Measurements from ENCODE around the gene EPHA6. TPM values are rescaled to one million over a fixed set of nuclear protein-coding genes. Genes with fewer than 3 reads are reported as not detected.
"Not testable (repeated sequence)": the region's sequence is repeated elsewhere in the genome, so short reads cannot be mapped to it uniquely, and the experiment has no call there.

EPHA6 gene
- total RNA-seq, 1 donor from 2014 or later, result not detected

- DNase-seq (ENCODE audit: low read depth), result no peak
Measured at GRCh38 chr3:96900566-96900965, 86.2 kb downstream of the EPHA6 start.

DNA sequence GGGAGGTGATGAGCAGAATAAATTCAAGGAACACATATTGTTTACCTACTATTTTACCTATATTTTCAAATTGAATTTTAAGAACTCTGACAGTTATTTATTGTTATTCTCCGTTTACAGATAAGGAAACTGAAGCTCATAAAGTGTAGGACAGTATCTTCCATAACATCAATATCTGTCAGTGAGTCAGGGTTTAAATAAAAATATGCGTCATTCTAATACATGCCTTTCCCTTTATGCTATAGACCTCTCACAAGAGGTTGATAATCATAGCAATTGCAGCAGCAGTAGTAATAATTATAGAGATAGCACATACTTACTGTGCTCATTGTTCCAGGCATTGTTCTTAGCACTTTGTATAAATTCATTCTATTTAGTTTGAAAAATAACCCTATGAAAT, 101.1 kb downstream of the EPHA6 start:
- DNase-seq (ENCODE audit: low read depth), result no peak

- DNase-seq (ENCODE audit: low read depth), result no peak
Measured at GRCh38 chr3:96931119-96931862, 116.9 kb downstream of the EPHA6 start.

- not testable (repeated sequence) for DNase-seq (ENCODE audit: low read depth)
Measured at GRCh38 chr3:96942131-96942530, 127.7 kb downstream of the EPHA6 start.

DNA sequence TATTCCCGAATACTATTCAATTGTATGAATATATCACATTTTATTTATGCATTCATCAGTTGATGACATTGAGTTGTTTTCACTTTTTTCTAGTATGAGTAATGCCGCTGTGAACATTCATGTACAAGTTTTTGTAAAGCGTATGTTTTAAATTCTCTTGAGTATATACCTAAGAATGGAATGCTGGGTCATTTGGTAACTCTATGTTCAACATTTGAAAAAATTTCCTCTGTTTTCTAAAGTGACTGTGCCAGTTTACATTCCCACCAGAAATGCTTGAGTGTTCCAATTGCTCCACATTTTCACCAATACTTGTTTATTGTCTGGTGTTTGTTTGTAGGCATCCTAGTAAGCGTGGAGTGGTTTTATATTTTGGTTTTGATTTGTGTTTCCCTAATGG, 144.5 kb downstream of the EPHA6 start:
- no peak for DNase-seq (ENCODE audit: low read depth)

DNA sequence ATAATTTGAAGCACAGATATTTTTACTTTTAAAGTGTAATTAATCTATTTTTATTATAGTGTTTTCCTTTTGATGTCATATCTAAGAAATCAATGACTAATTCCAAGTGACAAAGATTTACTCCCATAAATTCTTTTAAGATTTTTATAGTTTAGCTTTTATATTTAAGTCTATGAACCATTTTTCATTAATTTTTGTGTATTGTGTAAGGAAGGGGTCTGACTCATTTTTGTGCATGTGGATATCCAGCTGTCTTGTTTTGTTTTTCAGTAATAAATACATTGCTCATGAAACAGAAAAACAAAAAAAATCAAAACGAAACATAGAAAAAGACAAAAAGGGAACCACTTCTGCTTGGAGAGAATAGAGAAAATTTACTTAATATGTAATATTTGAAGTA, 145.1 kb downstream of the EPHA6 start:
- no peak for DNase-seq (ENCODE audit: low read depth)

GRCh38 chr3:96959901-96960641, 145.7 kb downstream of the EPHA6 start:
- no peak for DNase-seq (ENCODE audit: low read depth)

- no peak for DNase-seq (ENCODE audit: low read depth)
Measured at GRCh38 chr3:96960661-96961330, 146.4 kb downstream of the EPHA6 start.

DNA sequence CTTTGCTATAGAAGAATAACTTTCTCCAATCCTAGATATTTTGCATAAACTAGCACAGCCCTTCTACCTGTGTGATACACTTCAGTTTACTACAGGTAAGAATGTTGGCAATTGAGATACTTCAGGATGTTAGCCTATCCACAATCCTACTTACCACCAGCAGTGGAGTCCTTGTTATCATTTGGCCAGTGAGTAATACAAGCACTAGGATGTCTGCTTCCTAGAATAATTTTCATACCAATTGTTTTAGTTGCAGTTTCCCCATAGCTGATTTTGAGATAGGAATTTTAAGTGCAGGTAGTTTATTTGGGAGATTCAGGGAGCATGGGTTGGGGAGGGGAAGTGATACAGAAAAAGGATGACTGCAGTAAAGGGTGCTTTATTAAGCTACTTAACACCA, 147.2 kb downstream of the EPHA6 start:
- DNase-seq (ENCODE audit: low read depth), result no peak

- no peak for DNase-seq (ENCODE audit: low read depth)
Measured at GRCh38 chr3:96966181-96966929, 152.0 kb downstream of the EPHA6 start.

DNA sequence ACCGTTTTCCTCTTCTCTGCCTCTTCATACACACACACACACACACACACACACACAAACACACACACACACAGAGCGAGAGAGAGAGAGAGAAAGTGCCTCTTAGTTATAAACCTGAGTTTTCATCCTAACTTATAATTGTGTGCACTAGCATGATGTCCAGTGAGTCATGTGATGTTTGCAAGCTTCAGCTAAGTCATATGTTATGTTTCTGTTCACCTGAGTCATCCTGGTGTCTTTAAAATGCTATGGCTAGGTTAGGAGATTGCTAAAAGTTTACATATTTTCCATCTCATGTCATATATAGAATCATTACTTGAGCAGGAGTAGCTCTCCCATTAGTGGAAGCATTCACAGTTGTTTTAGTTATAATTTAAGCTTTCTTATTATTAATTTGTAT, 155.8 kb downstream of the EPHA6 start:
- DNase-seq (ENCODE audit: low read depth), result no peak

DNA sequence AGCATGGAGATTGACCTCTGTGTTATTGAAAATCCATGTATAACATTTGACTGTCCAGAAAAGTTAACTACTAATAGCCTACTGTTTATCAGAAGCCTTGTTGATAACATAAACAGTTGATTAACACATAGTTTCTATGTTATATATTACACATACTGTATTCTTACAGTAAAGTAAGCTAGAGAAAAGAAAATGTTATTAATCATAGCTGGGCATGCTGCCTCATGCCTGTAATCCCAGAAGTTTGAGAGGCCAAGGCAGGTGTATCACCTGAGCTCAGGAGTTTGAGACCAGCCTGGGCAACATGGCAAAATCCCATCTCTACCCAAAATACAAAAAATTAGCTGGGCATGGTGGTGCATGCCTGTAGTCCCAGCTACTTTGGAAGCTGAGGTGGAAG, 163.3 kb downstream of the EPHA6 start:
- DNase-seq (ENCODE audit: low read depth), result no peak

DNA sequence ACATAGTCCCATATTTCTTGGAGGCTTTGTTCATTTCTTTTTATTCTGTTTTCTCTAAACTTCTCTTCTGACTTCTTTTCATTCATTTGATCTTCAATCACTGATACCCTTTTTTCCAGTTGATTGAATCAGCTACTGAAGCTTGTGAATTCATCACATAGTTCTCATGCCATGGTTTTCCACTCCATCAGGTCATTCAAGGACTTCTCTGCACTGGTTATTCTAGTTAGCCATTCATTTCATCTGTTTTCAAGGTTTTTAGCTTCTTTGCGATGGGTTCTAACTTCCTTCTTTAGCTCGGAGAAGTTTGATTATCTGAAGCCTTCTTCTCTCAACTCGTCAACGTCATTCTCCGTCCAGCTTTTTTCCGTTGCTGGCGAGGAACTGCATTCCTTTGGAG, 169.3 kb downstream of the EPHA6 start:
- not testable (repeated sequence) for DNase-seq (ENCODE audit: low read depth)

DNA sequence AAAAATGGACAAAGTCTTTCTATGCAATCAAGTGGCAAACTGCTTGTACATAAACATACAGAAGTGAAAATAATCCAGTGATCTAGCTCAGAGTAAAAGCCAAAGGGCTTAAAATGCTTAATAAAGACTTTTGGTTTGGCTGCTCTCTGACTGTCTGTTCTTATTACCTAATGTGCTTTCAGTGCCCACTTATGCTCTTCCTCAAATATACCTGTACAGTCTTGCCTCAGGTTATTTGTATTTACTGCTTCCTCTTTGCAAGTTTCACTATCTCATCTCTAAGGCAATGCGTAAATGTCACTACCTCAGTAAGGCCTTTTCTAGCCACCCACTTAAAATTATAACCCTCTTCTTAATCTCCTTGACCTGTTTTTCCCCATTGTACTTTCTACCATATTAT, 171.8 kb downstream of the EPHA6 start:
- no peak for DNase-seq (ENCODE audit: low read depth)

- no peak for DNase-seq (ENCODE audit: low read depth)
Measured at GRCh38 chr3:96991231-96991630, 176.8 kb downstream of the EPHA6 start.

GRCh38 chr3:96991800-96992365, 177.5 kb downstream of the EPHA6 start:
- DNase-seq (ENCODE audit: low read depth), result no peak

DNA sequence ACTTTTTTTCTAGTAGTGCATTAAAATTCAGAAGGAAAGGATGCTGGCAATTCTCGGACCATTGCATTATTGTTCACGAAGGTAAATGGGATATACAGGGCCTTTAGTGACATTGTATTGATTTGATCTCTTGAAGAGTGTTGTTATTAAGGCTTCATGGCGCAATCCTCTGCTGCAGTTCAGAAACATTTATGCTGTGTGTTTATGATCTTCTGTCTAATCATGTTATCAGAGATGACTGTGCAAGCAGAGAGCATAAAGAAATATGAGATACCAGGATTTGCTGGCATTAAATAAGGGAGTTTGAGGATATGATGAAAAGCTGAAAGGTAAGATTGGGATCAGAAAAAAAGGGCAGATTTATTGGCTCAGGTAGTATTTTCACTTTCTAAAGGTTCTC, 180.6 kb downstream of the EPHA6 start:
- no peak for DNase-seq (ENCODE audit: low read depth)

DNA sequence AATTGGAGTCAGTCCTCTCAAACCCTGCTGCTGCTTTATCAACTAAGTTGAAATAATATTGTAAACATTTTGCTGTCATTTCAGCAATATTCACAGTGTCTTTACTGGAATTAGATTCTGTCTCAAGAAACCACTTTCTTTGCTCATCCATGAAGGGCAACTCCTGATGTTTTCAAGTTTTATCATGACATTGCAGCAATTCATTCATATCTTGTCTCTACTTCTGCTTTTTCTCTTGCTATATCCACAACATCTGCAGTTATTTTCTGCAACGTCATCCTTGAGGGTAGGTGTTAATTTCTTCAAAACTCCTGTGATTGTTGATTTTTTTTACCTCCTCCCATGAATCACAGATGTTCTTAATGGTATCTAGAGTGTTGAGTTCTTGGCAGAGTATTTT, 181.6 kb downstream of the EPHA6 start:
- no peak for DNase-seq (ENCODE audit: low read depth)

DNA sequence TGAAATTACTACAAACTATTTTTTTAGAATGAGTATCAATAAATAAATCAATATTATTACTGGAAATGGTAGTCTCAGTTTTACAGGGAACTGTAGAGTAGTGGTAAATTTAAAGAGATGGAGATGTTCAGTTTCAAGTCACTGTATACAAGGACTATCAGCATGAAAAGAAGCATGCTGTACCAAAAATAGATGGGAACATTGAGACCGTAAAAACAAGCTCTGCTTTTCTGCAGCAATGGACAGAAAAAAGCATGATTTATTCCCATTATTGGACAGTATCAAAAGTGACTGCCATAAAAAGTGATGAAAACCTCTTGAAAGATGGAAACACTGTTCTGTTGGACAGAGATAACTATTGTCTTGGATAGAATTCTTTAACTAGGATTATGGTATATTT, 187.2 kb downstream of the EPHA6 start:
- DNase-seq (ENCODE audit: low read depth), result no peak

- no peak for DNase-seq (ENCODE audit: low read depth)
Measured at GRCh38 chr3:97009427-97010019, 195.1 kb downstream of the EPHA6 start.
